Measurements from ENCODE around the gene GLP1R. TPM values are rescaled to one million over a fixed set of nuclear protein-coding genes. Genes with fewer than 3 reads are reported as not detected.
A peak's percentile ranks its signal among the peaks of the same experiment; 100 is the strongest.

The GLP1R gene
- total RNA-seq, 4 donors from 2014 or later = 0.54 TPM; not detected in 3

DNA sequence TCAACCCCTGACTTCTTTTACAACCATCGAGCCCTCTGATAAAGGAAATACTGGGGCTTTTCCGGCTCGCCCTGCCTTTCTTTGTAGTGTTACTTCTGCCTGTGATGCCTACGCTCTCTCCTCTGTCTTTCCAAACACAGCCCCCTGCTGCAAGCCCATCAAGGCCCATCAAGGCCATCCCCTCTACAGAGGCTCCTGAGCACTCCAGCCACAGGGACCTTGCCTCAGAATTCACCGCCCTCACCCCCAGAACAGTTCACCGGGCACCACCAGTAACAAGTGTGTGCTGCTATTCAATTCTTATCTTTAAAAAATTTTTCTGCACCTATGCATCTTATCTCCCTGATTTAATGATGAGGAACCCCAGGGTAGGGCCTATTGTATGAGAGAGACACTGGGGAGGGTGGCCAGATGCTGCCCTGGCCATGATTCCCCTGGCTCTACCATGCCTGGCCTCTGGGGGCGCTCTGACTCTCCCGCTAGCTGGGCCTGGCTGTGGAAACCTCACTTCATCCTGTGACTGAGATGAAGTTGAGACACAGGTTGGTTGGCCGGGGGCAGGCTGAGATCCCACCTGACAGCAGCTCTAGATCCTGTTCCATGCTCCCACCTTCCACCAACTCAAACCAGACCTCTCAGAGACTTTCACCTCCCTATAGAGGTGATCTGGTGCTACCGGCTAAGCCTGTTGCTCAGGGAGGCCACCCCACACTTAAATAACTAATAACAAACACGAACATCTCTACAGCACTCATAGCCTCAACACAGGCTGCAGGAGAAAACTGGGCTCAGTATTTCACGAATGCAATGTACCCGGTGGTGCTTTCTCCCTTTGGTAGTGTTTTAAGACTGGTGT lies 19.2 kb upstream of the GLP1R start:
- no peak for ATAC-seq
- Histone ChIP-seq H3K4me1 (no peaks in the 10 kb centered on the region), H3K27me3 (peaks cover 28% of the 10 kb centered on the region), H3K9me3 (no peaks in the 10 kb centered on the region), H3K27ac (no peak overlapping the region), H3K4me3 (no peak overlapping the region), H3K36me3 (no peaks in the 10 kb centered on the region)
- 84 to 94% methylated on average over 7 to 9 of the region's 13 CpGs for WGBS, 2 donors (ENCODE audit: low coverage in 1 of 2)
- peak in 1 of 4 experiments; percentile 25 for TF ChIP-seq CTCF (IDR thresholded peaks at IDR 0.05)
- TF ChIP-seq POLR2A (IDR thresholded peaks at IDR 0.05) = no peak

DNA sequence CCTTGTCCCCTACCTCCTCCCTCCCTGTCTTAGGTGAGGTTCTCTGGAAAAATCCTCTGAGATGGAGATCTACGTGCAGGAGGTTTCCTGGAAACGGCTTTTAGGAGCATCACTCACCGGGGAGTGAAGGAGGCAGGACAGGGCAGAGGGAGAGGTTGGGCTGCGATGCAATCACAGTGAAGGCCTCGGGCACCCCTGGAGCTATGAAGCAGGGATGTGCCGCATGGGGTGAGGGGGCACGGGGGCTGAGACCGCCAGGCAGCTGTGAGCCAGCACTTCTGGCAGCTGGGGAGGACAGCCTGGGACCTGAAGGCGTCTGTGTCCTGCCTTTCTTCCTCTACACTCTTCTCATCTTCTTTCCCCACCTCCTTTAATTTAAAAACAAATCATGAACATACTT lies 12.9 kb upstream of the GLP1R start:
- TF ChIP-seq CTCF (IDR thresholded peaks at IDR 0.05) (no peak), POLR2AphosphoS5 (IDR thresholded peaks at IDR 0.05) (no peak), EP300 (IDR thresholded peaks at IDR 0.05) (no peak), POLR2A (IDR thresholded peaks at IDR 0.05) (no peak)
- WGBS, 2 donors (ENCODE audit: low coverage in 1 of 2) = 36 to 40% methylated on average over 5 to 9 of the region's 9 CpGs
- no peaks in the 10 kb centered on the region for H3K9me3 ChIP-seq
- peaks cover 72% of the 10 kb centered on the region for H3K27me3 ChIP-seq
- H3K27ac ChIP-seq = no peak overlapping the region
- no peaks in the 10 kb centered on the region for H3K4me1 ChIP-seq
- no peak for ATAC-seq
- no peaks in the 10 kb centered on the region for H3K36me3 ChIP-seq
- no peak overlapping the region for H3K4me3 ChIP-seq

GRCh38 chr6:39037082-39037508 lies 11.5 kb upstream of the GLP1R start:
- H3K9me3 ChIP-seq = peaks cover 0 to 7% (median 0%) of the 10 kb centered on the region in 3 donors
- TF ChIP-seq EP300 (IDR thresholded peaks at IDR 0.05) = no peak
- TF ChIP-seq CTCF (IDR thresholded peaks at IDR 0.05) = no peak
- TF ChIP-seq POLR2AphosphoS5 (IDR thresholded peaks at IDR 0.05) = no peak
- TF ChIP-seq POLR2A (IDR thresholded peaks at IDR 0.05) = no peak
- no peaks in the 10 kb centered on the region for H3K4me1 ChIP-seq
- no peak overlapping the region for H3K27ac ChIP-seq
- no peak overlapping the region for H3K4me3 ChIP-seq
- ATAC-seq = no peak
- 46 to 60% methylated on average over 3 to 4 of the region's 4 CpGs for WGBS, 2 donors (ENCODE audit: low coverage in 1 of 2)
- peaks cover 86% of the 10 kb centered on the region for H3K27me3 ChIP-seq
- no peaks in the 10 kb centered on the region for H3K36me3 ChIP-seq

DNA sequence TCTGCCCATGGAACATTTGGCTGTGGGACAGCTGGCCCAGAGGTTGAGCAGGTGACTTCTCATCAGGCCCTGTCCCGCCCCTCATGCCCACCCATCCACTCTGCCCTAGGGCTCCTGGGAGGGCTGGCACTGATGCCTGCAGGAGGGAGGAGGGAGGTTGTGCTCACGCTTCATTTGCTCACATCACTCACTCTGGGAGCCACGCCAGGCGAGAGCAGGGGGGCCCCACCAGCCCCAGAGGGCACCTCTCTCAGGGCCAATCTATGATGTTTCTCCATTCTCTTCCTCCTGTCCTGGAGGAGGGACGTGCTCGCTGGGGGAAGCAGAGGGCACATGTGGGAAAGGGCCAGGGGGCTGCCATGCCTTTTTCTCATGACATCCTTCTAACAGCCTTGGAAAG lies 10.9 kb upstream of the GLP1R start:
- TF ChIP-seq POLR2A (IDR thresholded peaks at IDR 0.05) (no peak), CTCF (IDR thresholded peaks at IDR 0.05) (no peak)
- H3K4me3 ChIP-seq = no peak overlapping the region
- no peak overlapping the region for H3K27ac ChIP-seq
- peaks cover 0 to 7% (median 0%) of the 10 kb centered on the region in 3 donors for H3K9me3 ChIP-seq
- 58% methylated on average over 2 of the region's 6 CpGs; no CpG with 5 or more reads in 1 of the 2 donors for WGBS, 2 donors (ENCODE audit: low coverage in 1 of 2)
- no peak for ATAC-seq
- no peaks in the 10 kb centered on the region for H3K4me1 ChIP-seq
- peaks cover 92% of the 10 kb centered on the region for H3K27me3 ChIP-seq
- H3K36me3 ChIP-seq = no peaks in the 10 kb centered on the region

DNA sequence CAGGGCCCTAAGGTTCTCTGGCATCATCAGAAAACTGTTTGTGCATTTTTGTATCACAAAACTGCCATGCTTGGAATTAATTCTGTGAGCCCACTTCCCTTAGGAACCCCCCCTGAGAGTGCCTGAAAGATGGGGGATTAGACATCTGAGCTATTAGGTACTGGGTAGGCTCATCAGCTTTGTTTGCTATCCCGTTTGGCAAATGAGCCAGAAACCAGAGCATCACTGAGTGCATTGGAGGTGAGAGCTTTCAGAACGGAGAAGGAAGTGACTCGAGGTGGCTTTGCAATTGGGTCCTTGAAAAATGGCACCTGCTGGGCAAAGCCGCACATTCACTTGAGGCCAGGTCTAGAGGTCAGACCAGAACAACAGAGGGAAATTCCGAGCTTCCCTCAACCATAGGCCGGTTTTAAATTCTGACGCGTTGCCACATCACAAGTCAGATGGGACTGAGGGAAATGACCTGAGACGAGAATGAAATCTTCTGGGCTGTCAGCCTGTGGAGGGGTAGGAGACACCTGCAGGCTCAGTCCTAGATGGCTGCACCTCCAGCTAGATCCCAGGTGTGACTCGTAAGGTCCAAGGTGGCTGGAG lies 8.4 kb upstream of the GLP1R start:
- Histone ChIP-seq H3K36me3 (no peaks in the 10 kb centered on the region), H3K4me1 (no peaks in the 10 kb centered on the region), H3K9me3 (peaks cover 0 to 7% (median 0%) of the 10 kb centered on the region in 3 donors), H3K27ac (no peak overlapping the region), H3K27me3 (peaks cover 81% of the 10 kb centered on the region), H3K4me3 (no peak overlapping the region)
- no peak for TF ChIP-seq CTCF (IDR thresholded peaks at IDR 0.05)
- no peak for TF ChIP-seq EP300 (IDR thresholded peaks at IDR 0.05)
- TF ChIP-seq POLR2A (IDR thresholded peaks at IDR 0.05) = no peak
- TF ChIP-seq POLR2AphosphoS5 (IDR thresholded peaks at IDR 0.05) = no peak
- no peak for ATAC-seq
- WGBS, 2 donors (ENCODE audit: low coverage in 1 of 2) = 75 to 88% methylated on average over 5 to 8 of the region's 10 CpGs
